Type B pancreatic cell (in vitro differentiated cells): ENCODE measurements around the gene BEND3. TPM values are rescaled to one million over a fixed set of nuclear protein-coding genes. Genes with fewer than 3 reads are reported as not detected.

Experiments
- DNase-seq: peaks from one replicate; pipeline ENCODE4 v3.0.0; 2021; ENCODE audit warnings: mixed read lengths; ENCODE audit not compliant: unreplicated experiment; ENCODE audit errors: extremely low spot score
- H3K27ac Mint-ChIP-seq: 2 replicates; pipeline ENCODE4 v1.8.0; 2021; ENCODE audit warnings: mild to moderate bottlenecking, mixed read lengths
- H3K27me3 Mint-ChIP-seq: 2 replicates; pipeline ENCODE4 v1.8.0; 2021; ENCODE audit warnings: mixed read lengths
- H3K36me3 Mint-ChIP-seq: 2 replicates; pipeline ENCODE4 v1.8.0; 2021; ENCODE audit warnings: mixed read lengths
- H3K4me1 Mint-ChIP-seq: one replicate; pipeline ENCODE4 v1.8.0; 2021; ENCODE audit warnings: mixed read lengths; ENCODE audit not compliant: unreplicated experiment
- H3K4me3 Mint-ChIP-seq: 2 replicates; pipeline ENCODE4 v1.8.0; 2021; ENCODE audit warnings: mild to moderate bottlenecking, mixed read lengths
- H3K9me3 Mint-ChIP-seq: 2 replicates; pipeline ENCODE4 v1.8.0; 2021; ENCODE audit warnings: mixed read lengths
- total RNA-seq: library from RNA; stranded (reverse); gene quantifications from 2 replicates; pipeline ENCODE4 v1.2.1, GENCODE V29; 2021; ENCODE audit warnings: low replicate concordance
- TF ChIP-seq, protein P1 (sequence below): fragments of 200-600 bp; sonication (generic); conservative IDR thresholded peaks from 2 replicates; pipeline ENCODE4 v1.5.0; 2021; ENCODE audit warnings: antibody characterized with exemption, mild to moderate bottlenecking

The BEND3 gene
- total RNA-seq, 1 donor from 2014 or later = 14.4 TPM

DNA sequence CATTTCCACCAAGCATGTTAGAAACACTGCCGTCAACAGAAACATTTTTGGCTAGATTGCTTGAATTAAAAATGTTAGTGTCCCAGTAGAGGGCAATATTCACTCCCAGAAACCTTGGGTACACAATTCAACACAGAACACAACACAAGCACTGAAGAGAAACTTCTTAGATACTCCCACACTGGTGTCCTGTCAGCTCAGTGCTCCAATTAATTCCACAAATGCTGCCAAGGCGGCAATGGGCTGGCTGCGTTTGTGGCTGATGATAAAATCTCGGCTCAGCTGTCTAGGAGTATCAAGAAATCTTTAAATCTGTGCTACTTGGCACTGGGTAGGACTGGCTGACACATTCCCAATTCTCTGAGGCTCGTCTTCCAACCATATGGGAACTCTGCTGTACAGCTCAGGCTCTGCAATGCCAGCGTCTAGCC, 39.3 kb downstream of the BEND3 start:
- no peaks in the 10 kb centered on the region for H3K9me3 Mint-ChIP-seq
- no peak overlapping the region for H3K4me3 Mint-ChIP-seq
- H3K36me3 Mint-ChIP-seq = peaks cover 1% of the 10 kb centered on the region
- no peaks in the 10 kb centered on the region for H3K27me3 Mint-ChIP-seq
- TF ChIP-seq, protein P1, sequence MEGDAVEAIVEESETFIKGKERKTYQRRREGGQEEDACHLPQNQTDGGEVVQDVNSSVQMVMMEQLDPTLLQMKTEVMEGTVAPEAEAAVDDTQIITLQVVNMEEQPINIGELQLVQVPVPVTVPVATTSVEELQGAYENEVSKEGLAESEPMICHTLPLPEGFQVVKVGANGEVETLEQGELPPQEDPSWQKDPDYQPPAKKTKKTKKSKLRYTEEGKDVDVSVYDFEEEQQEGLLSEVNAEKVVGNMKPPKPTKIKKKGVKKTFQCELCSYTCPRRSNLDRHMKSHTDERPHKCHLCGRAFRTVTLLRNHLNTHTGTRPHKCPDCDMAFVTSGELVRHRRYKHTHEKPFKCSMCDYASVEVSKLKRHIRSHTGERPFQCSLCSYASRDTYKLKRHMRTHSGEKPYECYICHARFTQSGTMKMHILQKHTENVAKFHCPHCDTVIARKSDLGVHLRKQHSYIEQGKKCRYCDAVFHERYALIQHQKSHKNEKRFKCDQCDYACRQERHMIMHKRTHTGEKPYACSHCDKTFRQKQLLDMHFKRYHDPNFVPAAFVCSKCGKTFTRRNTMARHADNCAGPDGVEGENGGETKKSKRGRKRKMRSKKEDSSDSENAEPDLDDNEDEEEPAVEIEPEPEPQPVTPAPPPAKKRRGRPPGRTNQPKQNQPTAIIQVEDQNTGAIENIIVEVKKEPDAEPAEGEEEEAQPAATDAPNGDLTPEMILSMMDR = peak; percentile 21
- no peaks in the 10 kb centered on the region for H3K4me1 Mint-ChIP-seq
- DNase-seq = no peak
- no peak overlapping the region for H3K27ac Mint-ChIP-seq

DNA sequence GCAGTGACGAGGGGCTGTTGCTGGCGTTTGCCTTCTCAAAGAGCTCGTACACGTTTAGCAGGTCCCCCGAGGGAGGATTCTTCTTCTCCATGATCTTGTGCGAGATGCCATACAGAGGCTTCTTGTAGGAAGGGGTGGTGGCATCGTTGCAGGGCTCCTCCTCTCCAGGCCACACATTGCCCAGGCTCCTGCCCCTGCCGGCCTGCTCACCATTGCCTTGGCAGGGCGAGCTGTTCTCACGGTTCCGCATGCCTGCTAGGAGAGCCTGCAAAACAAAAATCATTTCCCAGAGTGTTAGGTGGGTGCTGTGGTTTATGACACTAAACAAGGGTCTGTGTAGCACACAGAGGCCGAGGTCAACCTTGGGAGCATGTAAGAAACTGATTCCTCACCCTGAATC, 44.6 kb downstream of the BEND3 start:
- Mint-ChIP-seq H3K27me3 (no peaks in the 10 kb centered on the region), H3K4me3 (no peak overlapping the region), H3K27ac (no peak overlapping the region), H3K4me1 (no peaks in the 10 kb centered on the region), H3K9me3 (no peaks in the 10 kb centered on the region), H3K36me3 (peaks cover 10% of the 10 kb centered on the region)
- DNase-seq = no peak
- TF ChIP-seq, protein P1 = no peak

DNA sequence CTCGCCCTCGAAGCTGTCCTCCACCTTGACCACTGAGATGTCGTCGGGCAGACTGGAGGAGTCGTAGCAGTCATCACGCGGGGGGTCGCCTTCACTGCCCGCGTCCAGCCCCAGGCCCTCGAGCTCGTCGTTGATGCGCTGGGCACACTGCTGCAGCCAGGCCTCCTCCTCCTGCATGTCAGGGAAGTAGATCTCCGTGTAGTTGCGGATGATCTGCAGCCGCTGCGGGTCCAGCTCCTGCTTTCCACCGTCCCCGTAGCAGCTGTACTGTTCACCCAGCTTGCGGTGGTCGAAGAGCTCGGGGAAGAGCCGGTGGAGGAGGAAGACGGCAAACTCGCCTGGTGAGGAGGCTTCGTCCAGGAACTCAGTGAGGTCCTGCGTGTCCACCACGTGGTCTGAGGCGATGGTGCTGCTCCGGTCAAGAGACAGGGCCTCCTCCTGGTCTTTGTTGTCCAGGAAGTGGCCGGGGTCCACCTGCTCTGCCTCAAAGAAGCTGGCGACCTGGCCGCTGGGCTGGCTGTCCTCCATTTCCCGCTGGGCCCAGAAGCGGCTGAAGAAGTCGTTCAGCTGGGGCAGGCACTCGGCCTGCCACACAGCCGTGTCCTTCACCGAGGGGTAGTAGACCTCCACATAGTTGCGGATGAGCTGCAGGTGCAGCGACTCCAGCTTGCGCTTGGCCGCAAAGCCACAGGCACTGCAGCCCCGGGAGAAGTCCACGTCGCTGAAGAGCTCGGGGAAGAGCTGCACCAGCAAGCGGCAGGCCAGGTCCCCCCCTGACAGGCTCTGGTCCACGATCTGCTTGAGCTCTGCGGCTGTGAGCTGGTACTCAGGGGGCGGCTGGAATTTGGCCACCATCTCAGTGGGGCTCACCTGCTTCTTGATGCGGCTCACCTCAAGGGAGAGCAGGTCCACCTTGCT, 45.4 kb downstream of the BEND3 start:
- H3K9me3 Mint-ChIP-seq = no peaks in the 10 kb centered on the region
- H3K4me3 Mint-ChIP-seq = no peak overlapping the region
- H3K36me3 Mint-ChIP-seq = peaks cover 10% of the 10 kb centered on the region
- TF ChIP-seq, protein P1 = no peak
- no peaks in the 10 kb centered on the region for H3K27me3 Mint-ChIP-seq
- no peak for DNase-seq
- no peak overlapping the region for H3K27ac Mint-ChIP-seq
- H3K4me1 Mint-ChIP-seq = no peaks in the 10 kb centered on the region

DNA sequence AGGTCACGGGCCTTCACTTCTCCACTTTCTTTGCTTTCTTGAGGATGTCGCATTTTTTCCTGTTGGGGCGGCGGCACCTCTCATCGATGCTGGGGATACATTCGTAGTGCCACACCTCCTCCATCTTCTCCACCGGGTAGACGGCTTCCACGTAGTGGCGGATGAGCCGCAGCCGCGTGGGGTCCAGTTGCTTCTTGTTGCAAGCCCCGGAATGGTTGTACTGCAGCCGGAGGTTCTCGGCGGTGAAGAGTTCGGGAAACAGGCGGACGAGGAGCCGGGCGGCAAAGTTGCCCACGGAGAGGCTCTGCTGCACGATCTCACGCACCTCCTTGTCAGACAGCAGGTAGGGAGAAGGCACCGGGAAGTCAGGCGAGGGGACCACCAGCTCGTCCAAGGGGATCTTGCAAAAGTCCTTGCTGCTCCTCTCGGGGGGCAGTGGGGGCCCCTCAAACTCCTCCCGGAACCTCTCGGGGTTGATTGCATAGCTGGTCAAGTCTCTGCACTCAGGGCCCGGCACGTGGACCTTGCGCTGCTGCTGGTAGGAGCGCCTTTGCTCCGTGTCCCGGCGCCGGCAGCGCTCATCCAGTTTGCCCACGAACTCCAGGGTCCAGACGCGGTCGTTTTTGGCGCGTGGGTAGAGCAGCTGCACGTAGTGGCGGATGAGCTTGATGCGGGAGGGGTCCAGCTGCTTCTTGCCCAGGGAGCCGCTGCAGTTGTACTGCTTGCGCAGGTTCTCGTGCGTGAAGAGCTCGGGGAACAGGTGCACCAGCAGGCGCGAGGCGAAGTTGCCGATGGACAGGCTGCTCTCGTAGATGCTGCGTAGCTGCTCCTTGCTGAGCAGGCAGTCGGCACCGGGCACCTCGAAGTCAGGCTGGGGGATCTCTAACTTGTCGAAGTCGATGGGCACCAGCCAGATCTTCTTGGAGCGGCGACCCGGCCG, 46.4 kb downstream of the BEND3 start:
- H3K36me3 Mint-ChIP-seq = peaks cover 10% of the 10 kb centered on the region
- H3K27me3 Mint-ChIP-seq = no peaks in the 10 kb centered on the region
- no peaks in the 10 kb centered on the region for H3K4me1 Mint-ChIP-seq
- DNase-seq = no peak
- no peaks in the 10 kb centered on the region for H3K9me3 Mint-ChIP-seq
- TF ChIP-seq, protein P1 = no peak
- no peak overlapping the region for H3K4me3 Mint-ChIP-seq
- H3K27ac Mint-ChIP-seq = no peak overlapping the region

DNA sequence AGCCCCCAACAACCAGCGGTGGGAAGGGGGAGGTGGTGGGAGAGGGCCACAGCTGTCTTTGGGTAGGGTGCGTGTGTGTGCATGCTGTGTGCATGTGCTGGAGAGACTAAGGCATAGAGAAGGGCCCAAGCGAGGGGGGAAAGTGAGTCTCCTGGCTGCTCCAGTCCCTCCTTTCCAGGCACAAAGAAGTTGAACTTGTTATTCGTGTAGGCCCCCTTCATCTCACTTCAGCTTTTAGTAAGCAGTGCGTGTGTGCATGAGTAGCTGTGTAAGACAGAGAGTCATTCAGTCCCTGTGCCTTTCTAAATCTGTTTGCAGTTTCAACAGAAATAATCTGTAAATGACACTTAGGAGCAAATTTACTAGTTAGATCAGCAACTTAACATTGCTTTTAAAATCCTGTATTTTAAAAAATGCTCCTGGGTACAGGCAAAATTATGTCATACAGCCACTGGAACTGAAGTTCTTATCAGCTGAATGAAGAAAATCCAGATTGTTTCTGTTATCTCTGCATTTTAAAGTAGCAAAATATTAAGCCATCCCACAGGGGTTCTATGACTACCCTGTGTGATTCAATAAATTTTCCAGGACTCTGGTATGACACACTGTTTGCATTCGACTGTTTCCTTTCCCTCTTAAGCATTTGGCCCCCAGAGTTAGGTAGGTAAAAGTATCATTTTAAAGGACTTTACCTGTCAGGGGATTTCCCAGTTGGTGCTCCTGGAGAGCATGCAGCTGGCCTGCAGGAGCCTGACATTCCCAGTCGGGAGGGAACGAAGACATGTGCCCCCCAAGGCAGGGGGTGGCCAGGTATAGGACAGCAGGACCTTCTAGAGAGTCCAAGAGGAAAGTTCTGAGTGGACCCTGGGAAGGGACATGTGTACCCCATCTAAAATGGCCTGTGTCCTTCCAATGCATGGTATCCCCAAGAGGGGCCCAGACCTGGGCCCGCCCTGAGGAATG, 48.3 kb downstream of the BEND3 start:
- Mint-ChIP-seq H3K4me1 (no peaks in the 10 kb centered on the region), H3K27ac (peak overlapping the region; percentile 48)

More for the DNA sequence above, 48.3 kb downstream of the BEND3 start:
- TF ChIP-seq, protein P1 = no peak
- Mint-ChIP-seq H3K4me3 (no peak overlapping the region), H3K36me3 (peaks cover 12% of the 10 kb centered on the region), H3K27me3 (no peaks in the 10 kb centered on the region), H3K9me3 (no peaks in the 10 kb centered on the region)
- DNase-seq = no peak
